Neural cell (in vitro differentiated cells): ENCODE results near the gene COG6. TPM values are rescaled to one million over a fixed set of nuclear protein-coding genes. Genes with fewer than 3 reads are reported as not detected.

Experiments
- H2AFZ ChIP-seq: fragments of 200-600, 300-800 bp; sonication (generic), shearing (Covaris generic); 2 replicates; pipeline ENCODE4 v1.6.0; 2014; ENCODE audit warnings: low read depth, mild to moderate bottlenecking, antibody characterized with exemption, low read length, moderate library complexity
- H3F3A ChIP-seq: fragments of 200-600 bp; shearing (Covaris generic); 2 replicates; pipeline ENCODE4 v1.6.1; 2016; ENCODE audit warnings: mild to moderate bottlenecking, moderate library complexity, mixed read lengths, antibody characterized with exemption, low read length; ENCODE audit not compliant: insufficient read depth, poor library complexity, severe bottlenecking
- H3K27ac ChIP-seq: fragments of 200-600, 300-800 bp; sonication (generic), shearing (Covaris generic); 2 replicates; pipeline ENCODE4 v1.5.1; 2014; ENCODE audit warnings: mild to moderate bottlenecking, low read length, moderate library complexity
- H3K27me3 ChIP-seq: fragments of 300-800, 200-600 bp; sonication (generic), shearing (Covaris generic); 2 replicates; pipeline ENCODE4 v1.6.0; 2014; ENCODE audit warnings: mild to moderate bottlenecking, low read depth, low read length, moderate library complexity; ENCODE audit not compliant: insufficient read depth
- H3K36me3 ChIP-seq: fragments of 300-800, 200-600 bp; sonication (generic), shearing (Covaris generic); 2 replicates; pipeline ENCODE4 v1.5.1; 2014; ENCODE audit warnings: mild to moderate bottlenecking, antibody characterized with exemption, low read length, moderate library complexity; ENCODE audit not compliant: insufficient read depth
- H3K4me2 ChIP-seq: fragments of 300-800, 200-600 bp; sonication (generic), shearing (Covaris generic); 2 replicates; pipeline ENCODE4 v1.6.0; 2014; ENCODE audit warnings: mild to moderate bottlenecking, low read length
- H3K4me3 ChIP-seq: fragments of 300-800, 200-600 bp; sonication (generic), shearing (Covaris generic); 2 replicates; pipeline ENCODE4 v1.5.1; 2014; ENCODE audit warnings: mild to moderate bottlenecking, low read length, moderate library complexity
- H3K79me2 ChIP-seq: fragments of 200-600 bp; shearing (Covaris generic); replicated peaks from 2 replicates; pipeline ENCODE4 v1.6.0; 2014; ENCODE audit warnings: mild to moderate bottlenecking, low read length, moderate library complexity; ENCODE audit not compliant: insufficient read depth
- H3K9ac ChIP-seq: fragments of 300-800, 200-600 bp; sonication (generic), shearing (Covaris generic); 2 replicates; pipeline ENCODE4 v1.6.1; 2016; ENCODE audit warnings: mild to moderate bottlenecking, low read length, mixed read lengths
- H3K9me2 ChIP-seq: fragments of 200-600 bp; shearing (Covaris generic); 2 replicates; pipeline ENCODE4 v1.6.1; 2016; ENCODE audit warnings: mild to moderate bottlenecking, low read length, mixed read lengths; ENCODE audit not compliant: insufficient read depth
- H3K9me3 ChIP-seq: fragments of 200-600, 300-800 bp; sonication (generic), shearing (Covaris generic); 2 replicates; pipeline ENCODE4 v1.6.1; 2016; ENCODE audit warnings: mild to moderate bottlenecking, mixed run types, low read length, moderate library complexity, mixed read lengths
- H4K20me1 ChIP-seq: fragments of 200-600 bp; shearing (Covaris generic); 2 replicates; pipeline ENCODE4 v1.6.1; 2016; ENCODE audit warnings: mild to moderate bottlenecking, mixed run types; ENCODE audit not compliant: insufficient read depth
- CTCF ChIP-seq: fragments of 450-650 bp; IDR thresholded peaks from 2 replicates; pipeline ENCODE4 v1.5.1; 2014; ENCODE audit warnings: antibody characterized with exemption, mild to moderate bottlenecking, moderate library complexity; ENCODE audit not compliant: poor library complexity, severe bottlenecking
- EP300 ChIP-seq: fragments of 450-650 bp; conservative IDR thresholded peaks from 2 replicates; pipeline ENCODE4 v1.6.1; 2014; ENCODE audit warnings: antibody characterized with exemption, mild to moderate bottlenecking, moderate library complexity; ENCODE audit not compliant: poor library complexity, severe bottlenecking
- EZH2 ChIP-seq: fragments of 200-600, 300-800 bp; shearing (Covaris generic), sonication (generic); IDR thresholded peaks from 2 replicates; pipeline ENCODE4 v1.6.1; 2014; ENCODE audit warnings: antibody characterized with exemption, low read length, borderline replicate concordance, mild to moderate bottlenecking; ENCODE audit not compliant: insufficient read depth, poor library complexity, severe bottlenecking
- MXI1 ChIP-seq: fragments of 450-650 bp; conservative IDR thresholded peaks from 2 replicates; pipeline ENCODE4 v1.6.1; 2014; ENCODE audit warnings: antibody characterized with exemption, mild to moderate bottlenecking; ENCODE audit not compliant: poor library complexity, severe bottlenecking
- POLR2AphosphoS5 ChIP-seq: IDR thresholded peaks from 2 replicates; pipeline ENCODE4 v1.6.1; 2012
- RAD21 ChIP-seq: fragments of 450-650 bp; conservative IDR thresholded peaks from 2 replicates; pipeline ENCODE4 v1.6.1; 2014; ENCODE audit warnings: antibody characterized with exemption, mild to moderate bottlenecking, moderate library complexity
- REST ChIP-seq: IDR thresholded peaks from 2 replicates; pipeline ENCODE4 v1.6.1; 2012; ENCODE audit warnings: borderline replicate concordance
- SMC3 ChIP-seq: fragments of 450-650 bp; conservative IDR thresholded peaks from 2 replicates; pipeline ENCODE4 v1.6.1; 2014; ENCODE audit warnings: antibody characterized with exemption, mild to moderate bottlenecking, moderate library complexity; ENCODE audit not compliant: poor library complexity
- TAF1 ChIP-seq: IDR thresholded peaks from 2 replicates; pipeline ENCODE4 v1.6.1; 2012; ENCODE audit warnings: low read depth
- polyA plus RNA-seq: library from polyadenylated mRNA; depleted of rRNA; stranded (reverse); fragments of >200 nt; gene quantifications from 2 replicates; pipeline ENCODE4 v1.2.3, GENCODE V29; 2014

Gene COG6
- polyA plus RNA-seq, 1 donor from 2014 or later, result 23.1 TPM

- H3K4me3 ChIP-seq, result no peak overlapping the region
- H3K27me3 ChIP-seq, result no peaks in the 10 kb centered on the region
- no peaks in the 10 kb centered on the region for H3F3A ChIP-seq
- H3K4me2 ChIP-seq, result no peak overlapping the region
- H4K20me1 ChIP-seq, result no peaks in the 10 kb centered on the region
- no peaks in the 10 kb centered on the region for H3K9me3 ChIP-seq
- H3K9ac ChIP-seq, result no peak overlapping the region
- H3K9me2 ChIP-seq, result no peaks in the 10 kb centered on the region
- no peaks in the 10 kb centered on the region for H3K36me3 ChIP-seq
- no peaks in the 10 kb centered on the region for H3K79me2 ChIP-seq
- no peak overlapping the region for H3K27ac ChIP-seq
- no peak for TF ChIP-seq MXI1
- TF ChIP-seq RAD21, result no peak
- TF ChIP-seq TAF1, result no peak
- TF ChIP-seq EZH2, result no peak
- TF ChIP-seq REST, result no peak
- TF ChIP-seq SMC3, result no peak
- TF ChIP-seq EP300, result no peak
- no peak for TF ChIP-seq POLR2AphosphoS5
- no peak for TF ChIP-seq CTCF
- H2AFZ ChIP-seq, result no peak overlapping the region
Measured at GRCh38 chr13:39670445-39670844, 15.0 kb downstream of the COG6 start.

GRCh38 chr13:39672378-39673132, 17.1 kb downstream of the COG6 start:
- no peaks in the 10 kb centered on the region for H3K9me2 ChIP-seq
- TF ChIP-seq EZH2 (no peak), RAD21 (no peak), EP300 (no peak), TAF1 (no peak), REST (no peak), MXI1 (no peak)
- no peak overlapping the region for H2AFZ ChIP-seq
- no peaks in the 10 kb centered on the region for H3K36me3 ChIP-seq
- no peak overlapping the region for H3K4me3 ChIP-seq
- H3K27me3 ChIP-seq, result no peaks in the 10 kb centered on the region
- H3K9me3 ChIP-seq, result no peaks in the 10 kb centered on the region
- H3F3A ChIP-seq, result no peaks in the 10 kb centered on the region
- no peaks in the 10 kb centered on the region for H4K20me1 ChIP-seq
- H3K4me2 ChIP-seq, result no peak overlapping the region
- H3K79me2 ChIP-seq, result no peaks in the 10 kb centered on the region
- H3K27ac ChIP-seq, result no peak overlapping the region
- no peak overlapping the region for H3K9ac ChIP-seq
